Umbilical cord (tissue), 2 donors: ENCODE results near the gene BEND2. TPM values are rescaled to one million over a fixed set of nuclear protein-coding genes. Genes with fewer than 3 reads are reported as not detected.
"Not testable (repeated sequence)": the region's sequence is repeated elsewhere in the genome, so short reads cannot be mapped to it uniquely, and the experiment has no call there.

Experiments used
- DNase-seq: peaks from one replicate; pipeline ENCODE4 v3.0.0-alpha.2; 2015; ENCODE audit warnings: low spot score
- total RNA-seq: library from RNA; depleted of rRNA; stranded (reverse); fragments of >200 nt; gene quantifications from one replicate; pipeline ENCODE4 v1.2.3, GENCODE V29; 2014; ENCODE audit warnings: low replicate concordance; ENCODE audit not compliant: insufficient read depth

BEND2 gene
- total RNA-seq, result 1.9 TPM

DNA sequence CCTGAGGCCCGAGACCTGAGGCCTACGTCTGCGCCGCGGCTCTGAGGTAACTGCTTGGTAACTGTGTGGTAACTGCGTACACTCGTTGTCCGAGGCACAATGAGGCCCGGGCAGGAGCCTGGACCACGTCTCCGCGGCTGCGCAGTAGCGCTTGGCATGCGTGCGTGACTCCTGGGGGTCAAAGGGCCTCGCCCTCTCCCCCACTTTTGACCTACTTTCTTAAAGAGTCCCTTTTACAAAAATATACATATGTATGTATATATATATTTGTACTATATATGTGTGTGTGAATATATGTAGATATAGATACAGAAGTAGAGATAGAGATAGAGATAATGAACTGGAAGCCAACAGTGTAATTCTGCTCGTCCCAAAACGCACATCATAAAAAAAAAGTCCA, at the start of gene BEND2:
BEND2 (minus strand) TSS at position 101 of the 400 bp plus-strand sequence. CDS start 136 bp downstream, outside the sequence.
- no peak for DNase-seq

DNA sequence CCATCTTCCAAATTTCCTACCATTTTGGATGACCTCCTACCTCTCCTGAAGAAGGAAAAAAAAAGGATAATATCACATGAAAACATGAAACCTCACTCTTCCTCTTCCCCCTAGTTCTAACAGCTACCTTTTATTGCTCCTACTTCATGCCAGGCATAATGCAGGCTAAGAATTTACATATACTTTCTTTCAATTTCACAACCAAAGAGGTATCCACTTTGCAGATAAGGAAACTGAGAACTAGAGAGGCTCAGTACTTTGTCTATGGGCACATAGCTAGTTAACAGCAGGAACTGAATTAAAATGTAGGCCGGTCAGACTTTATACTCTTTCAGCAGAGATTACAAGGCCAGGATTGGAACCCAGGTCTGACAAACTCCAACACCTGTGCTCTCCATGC, 34.4 kb upstream of the BEND2 start:
- no peak for DNase-seq

DNA sequence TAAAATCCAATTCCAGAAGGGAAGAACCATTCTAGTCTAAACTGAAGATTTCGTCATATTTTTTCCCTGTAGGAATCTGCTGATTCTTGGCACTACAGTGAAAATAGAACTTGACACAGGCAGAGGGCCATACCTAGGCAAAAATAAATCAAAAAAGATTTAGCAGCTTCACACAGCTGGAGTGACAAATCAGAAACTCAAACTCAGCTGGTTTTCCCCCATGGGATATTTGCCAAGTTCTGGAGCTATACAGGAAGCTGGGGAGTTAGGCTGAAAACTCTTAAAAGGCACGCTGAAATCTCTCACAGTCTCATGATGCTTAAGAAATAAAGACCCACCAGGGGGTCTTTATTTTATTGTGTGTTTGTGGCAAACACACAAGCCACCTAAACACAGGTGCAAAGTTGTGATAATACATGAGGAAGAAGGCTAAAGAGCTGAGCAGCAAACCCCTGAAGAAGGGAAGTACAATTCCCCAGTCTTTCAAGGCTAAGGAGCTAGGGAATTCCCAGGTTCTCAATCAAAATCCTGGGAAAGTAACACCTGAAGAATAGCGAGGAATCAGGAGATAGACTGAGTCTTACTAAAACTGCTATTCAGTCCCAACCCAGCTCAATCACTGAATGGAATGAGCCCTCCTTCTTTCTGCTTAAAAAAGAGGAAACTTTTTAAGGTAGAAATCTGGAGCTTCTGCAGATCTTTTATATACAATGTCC, 32.1 kb upstream of the BEND2 start:
- peak; percentile 0 for DNase-seq

DNA sequence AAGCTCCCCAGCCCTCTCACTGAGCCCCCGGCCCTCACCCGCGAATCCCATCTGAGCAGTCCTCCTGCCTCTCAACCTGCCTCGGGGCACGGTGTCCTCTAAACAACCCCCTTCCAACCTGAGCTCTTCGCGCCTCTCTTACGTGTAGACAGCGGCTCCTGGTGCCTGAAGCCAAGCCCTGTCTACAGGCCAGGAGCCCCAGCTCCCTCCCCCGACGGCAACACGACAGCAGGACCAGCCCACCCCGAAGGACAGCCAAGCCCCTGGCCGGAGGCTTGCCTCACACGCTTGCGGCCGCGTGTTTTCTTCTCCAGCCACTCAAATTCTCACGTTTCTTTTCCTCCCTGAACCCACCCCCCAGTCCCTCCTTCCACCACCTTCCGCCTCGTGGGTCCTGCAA, 9.0 kb upstream of the BEND2 start:
- DNase-seq, result not testable (repeated sequence)

DNA sequence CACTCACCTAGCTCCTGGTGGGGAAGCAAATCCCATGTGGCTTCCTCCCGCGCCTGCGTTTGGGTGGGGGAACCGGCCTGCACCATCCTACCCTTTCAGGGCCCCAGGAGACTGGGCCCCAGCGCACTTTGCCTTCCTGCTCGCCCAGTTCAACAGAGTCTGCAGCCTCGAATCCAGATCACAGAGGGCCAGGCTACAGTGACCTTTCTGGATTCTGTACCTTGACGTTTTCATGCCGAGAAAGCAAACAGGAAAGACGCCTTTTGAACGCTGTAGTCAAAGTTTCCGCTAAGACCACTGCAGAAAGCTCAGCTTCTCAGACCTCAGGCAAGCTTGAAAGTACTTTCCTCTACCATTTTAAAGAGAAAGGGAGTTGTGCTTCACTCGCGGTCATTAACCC, 7.4 kb upstream of the BEND2 start:
- DNase-seq, result no peak

DNA sequence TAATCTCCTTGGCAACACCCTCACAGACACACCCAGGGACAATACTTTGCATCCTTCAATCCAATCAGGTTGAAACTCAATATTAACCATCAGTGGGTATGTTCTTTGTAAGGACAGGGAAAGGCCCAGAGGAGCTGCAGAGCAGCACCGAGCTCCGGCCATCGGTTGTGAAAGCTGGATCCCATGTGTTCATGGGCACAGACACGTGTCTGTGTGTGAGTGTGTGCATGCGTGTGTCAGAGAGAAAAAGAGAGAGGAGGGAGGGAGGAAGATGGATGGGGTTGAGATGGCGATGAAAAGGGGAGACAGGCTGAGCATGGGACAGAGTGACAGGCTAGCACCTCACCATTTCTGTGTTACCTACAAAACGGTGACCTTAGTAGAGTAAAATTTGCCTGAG, 6.8 kb upstream of the BEND2 start:
- no peak for DNase-seq

DNA sequence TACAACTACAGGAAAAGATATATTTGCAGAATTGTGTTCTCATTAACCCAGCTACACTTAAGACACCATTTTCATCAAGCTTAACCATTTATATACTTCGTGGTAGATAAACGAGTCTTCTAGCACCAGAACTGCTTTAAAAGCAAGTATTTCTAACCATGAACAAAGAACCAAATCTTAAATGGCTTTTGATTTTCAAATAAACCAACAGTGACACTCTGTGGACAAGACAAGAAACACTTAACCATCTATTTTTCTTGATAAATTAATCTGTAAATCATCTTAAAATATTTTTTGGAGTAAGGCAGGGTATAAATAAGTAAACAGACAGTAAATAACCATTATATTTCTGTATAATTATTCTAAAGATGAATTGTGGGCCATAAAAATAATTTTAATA, 10.2 kb downstream of the BEND2 start:
- DNase-seq, result peak; percentile 26

DNA sequence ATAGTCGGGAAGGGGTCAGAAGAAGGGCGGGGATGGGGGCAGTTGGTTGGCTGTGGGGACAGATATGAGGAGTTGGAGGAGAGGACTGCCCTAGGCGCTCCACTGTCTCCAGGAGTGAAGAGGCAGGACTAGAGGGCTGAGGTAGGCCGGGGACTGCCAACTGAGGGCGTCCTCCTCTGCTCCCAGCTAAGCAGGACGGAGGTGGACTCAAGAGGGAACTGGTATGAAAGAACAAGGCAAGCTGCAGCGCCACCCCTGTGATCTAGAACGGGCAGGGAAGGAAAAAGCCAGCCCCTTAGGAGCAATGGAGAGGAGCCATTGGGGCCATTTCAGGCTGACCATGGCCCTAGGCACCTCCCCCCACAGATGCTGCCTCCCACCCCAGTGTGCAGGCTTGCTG, 14.0 kb downstream of the BEND2 start:
- DNase-seq, result no peak

DNA sequence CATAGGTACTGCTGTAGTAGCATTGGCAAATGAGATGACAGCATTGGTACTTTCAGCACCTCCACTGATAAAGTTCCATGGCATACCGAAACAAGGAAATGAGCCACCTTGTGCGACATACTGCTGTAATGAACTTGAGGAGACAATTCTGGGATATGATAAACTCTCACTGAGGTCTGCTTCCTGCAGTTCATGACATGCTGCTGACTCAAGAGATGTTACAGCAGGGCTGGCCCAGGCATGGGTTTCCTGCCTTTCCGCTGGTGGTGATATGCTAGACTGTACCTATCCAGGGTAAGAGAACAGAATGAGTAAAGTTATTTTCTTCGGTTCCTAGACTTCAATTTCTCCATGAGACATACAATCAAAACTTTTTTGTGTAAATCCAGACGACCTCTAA, 17.1 kb downstream of the BEND2 start:
- DNase-seq, result no peak

DNA sequence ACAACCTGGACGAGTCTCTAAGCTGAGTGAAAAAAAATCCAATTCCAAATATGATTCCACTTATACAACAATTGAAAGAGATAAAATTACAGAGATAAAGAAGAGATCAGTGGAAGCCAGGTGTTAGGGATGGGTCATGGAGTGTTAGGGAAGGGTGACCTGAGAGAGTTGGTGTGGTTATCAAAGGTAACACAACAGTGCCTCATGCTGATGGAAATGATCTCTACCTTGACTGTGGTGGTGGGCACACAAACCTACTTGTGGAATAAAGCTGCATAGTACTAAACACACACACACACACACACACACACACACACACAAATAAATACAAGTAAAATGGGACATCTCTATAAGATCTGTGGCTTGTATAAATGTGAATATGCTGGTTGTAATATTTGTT, 26.0 kb downstream of the BEND2 start:
- no peak for DNase-seq

DNA sequence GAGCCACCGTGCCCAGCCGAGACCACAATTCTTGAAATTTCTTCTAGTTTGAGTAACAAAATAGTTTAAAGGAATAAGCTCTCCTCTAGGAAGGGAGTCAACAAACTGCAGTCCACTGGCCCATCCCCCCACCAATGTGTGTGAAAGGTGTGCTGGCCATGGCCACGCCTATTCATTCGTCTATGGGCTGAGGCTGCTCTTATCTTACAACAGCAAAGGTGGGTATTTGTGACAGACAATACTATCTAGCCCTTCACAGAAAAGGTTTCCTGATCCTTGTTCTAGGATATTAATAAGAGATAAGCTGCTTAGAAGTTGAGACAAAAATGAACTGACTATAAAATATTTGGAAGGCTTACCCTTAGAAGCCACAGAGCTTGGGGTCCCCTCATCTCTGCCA, 41.2 kb downstream of the BEND2 start:
- DNase-seq, result no peak

DNA sequence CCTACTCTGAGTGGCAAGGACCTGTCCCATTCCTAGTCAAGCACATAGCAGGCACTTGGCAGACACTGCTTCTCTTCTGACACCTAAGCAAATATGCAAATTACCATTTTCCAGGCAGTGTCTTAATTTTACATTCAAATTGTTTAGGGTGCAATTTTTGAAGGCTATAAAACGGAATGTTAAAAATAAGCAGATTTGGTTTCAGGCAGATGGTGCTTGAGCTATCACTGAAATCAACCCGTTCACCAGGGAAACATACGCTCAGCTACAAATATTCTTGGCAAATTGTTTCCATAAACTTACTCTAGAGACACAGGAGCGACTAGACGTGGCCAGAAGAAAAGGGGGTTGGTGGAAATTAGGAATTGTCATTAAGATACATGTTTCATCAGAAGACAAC, 45.7 kb downstream of the BEND2 start:
- DNase-seq, result no peak

DNA sequence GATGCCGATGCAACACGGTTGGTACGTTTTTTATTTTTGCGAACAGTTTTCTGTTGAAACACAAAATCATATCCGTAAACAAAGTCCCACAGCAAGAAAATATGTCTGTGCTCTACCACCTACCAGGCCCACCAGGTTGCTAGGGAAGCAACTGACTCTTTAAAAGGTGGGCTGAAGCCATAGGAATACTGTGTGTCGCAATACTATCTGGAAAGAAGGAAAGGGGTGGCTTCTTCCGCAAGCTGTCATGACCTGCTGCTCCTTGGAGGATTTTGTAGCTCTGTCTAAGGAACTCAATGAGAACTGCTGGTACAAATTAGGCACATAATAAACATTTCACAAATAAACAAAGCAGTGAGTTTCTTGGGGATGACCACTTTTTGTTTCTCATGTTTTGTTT, 46.5 kb downstream of the BEND2 start:
- DNase-seq, result no peak

DNA sequence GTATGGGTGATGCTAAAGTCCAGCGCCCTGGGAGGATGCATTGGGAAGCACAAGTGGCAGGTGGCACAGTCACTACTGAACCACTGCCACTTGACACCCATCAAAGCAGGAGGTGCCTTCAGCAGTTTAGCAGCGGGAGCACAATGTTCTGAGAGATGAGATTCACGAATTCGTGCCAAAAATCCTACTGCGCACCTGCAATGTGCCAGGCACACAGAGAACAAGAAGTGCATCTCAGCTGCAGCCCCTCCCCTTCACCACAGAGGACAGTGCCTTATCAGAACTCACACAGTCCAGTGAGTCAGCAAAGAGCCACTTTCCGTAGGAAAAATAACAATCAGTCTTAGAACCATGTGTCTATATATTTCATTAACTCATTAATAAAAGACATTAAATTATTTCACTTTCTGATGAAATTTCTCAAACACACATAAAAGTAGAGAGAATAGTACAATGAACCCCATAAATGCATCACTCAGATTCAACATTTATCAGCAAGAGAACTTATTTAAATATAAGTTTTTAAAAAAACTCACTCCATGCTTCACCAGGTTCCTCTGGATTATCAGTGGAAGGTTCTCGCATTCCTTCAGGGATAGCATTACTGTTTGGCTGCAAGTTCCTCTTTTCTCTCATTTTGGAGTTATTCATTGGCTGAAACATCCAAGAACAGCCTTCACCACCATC, 47.0 kb downstream of the BEND2 start:
- no peak for DNase-seq

DNA sequence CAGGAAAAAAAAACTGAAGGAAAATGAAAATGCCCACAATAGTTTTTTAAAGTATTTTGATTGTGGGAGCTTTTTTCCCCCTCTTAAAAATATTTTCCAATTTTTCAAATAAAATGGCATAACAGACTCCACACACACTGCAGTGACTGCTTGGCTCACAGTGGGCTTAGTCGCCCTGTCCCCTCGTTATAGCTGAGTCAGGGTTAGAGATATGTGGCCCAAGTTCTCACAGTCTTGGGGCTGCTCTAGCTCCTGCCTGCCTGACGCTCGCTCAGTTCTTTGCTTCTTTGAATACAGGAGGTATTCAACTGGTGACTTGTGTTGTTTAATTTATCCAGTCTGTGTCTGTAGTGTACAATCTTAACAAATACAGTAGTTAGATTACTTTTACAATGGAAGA, 47.7 kb downstream of the BEND2 start:
- DNase-seq, result no peak

DNA sequence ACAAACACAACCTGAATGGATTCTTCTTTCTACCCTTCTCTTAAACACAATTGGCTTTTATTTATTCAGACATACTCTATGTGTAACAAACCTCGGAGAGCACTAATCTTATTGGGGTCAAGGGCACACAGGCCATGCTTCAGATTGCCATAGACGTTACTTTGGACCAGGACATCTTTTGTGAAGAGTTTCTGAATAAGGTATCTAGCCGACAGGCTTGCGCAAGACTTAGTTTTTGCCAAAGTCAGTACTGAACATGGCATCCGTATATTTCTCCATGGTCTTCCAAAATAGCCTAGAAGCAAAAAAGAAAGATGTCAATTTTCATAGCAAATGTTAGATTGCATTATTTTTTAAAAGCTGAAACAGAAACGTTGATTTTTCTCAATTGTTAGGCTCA, 49.8 kb downstream of the BEND2 start:
- DNase-seq, result no peak

DNA sequence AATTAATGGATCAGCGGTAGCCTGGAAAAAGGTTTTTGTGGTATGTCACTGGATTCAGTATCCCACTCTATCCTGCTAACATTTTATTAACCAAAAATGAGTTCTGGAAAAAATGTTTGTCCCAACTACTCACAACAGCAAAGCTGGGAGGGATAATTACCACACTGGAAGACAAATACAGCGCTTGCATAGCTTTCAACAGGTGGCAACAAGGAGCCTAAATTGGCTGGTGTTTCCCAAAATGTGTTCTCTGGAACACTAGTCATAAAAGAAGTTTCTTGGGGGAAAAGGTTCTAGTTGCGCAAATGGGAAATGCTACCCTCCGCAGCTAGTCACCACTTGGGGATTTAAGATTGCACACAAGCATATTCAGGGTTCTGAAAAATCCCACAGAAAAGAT, 54.6 kb downstream of the BEND2 start:
- no peak for DNase-seq

DNA sequence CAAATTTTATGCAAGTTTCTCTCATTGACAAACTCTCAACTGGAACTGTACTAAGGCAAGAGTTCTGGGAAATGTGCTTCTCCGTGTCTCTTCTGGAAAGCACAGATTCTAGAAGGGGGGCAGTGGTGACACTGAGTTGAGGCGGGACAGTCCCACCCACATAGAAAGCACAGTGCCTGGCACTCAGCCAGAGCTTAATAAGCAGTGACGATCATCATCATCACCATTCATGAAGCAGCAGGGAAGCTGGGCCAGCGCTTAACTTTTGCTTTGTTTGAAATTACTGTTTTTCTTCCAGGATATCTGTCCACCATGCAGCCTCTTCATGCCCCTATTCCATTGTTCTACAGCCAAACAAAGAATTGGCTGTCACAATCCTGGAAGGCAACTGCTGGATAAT, 60.3 kb downstream of the BEND2 start:
- DNase-seq, result no peak

DNA sequence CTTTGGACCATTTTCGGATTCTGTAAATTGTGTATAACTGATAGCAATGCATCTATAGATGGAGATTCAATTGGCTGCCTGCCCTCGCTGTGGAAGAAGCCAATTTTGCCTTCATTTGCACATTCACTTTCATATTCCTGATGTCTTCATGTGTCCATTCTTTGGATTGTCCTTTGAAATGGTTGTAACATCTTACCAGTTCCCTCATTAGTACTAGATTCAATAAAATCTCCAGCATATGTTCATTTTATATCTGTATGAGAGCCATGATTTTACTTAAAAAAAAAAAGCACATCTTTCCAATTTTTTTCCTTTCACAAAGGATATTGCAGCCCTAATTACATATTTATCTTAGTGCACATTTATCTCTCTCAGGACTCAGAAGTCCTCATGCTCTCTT, 61.7 kb downstream of the BEND2 start:
- no peak for DNase-seq

DNA sequence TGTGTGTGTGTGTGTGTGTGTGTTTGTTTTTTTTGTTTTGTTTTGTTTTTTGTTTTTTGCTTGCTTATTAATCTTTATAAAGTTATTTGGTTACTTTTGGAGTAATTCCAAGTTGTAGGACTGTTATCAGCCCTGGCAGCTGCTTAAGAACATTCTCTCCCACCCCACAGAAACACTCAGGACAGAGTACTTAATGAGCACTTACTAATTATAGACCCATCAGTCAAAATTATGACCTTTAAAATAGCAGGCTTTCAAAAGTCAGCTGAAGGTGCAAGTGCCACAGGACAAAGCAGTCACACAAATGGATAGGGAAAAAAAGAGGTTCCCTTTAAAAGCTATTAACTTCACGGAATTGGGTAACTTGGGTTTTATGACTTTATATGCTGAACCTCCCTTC, 69.0 kb downstream of the BEND2 start:
- no peak for DNase-seq

DNA sequence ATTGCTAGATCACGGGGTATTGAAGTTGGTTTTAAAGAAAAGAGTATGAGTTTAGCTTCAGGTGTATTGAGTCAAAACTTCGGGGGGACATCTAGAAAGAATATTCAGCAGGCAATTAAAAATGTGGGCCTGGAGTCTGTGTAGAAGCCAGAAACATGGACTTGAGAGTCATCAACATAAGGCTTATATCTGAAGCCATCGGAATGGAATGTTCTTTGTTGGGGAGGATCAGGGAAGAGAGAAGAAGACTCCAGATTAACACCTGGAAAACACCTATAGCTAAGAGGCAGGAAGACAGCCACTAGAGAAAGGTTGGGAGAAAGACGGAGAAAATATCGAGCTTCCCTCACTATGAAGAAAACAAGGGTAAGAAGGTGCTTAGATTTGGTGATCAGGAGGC, 69.5 kb downstream of the BEND2 start:
- DNase-seq, result no peak

DNA sequence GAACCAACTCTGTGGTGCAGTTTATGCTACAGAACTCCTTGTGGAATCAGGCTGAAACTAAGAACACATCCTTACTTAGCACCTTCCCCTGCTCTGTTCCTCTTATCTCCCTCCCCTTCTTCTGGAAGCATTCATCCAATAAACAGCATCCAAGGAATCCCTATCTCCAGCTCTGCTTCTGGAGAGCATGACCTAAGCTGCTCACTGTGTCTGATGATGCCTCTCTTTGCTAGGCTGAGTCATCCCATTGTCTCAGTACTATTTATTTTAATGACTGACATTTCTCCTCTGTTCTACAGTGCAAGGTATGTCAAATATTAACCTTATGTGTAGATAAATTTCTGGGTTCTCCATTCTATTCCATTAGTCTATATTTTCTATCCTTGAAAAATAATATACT, 71.2 kb downstream of the BEND2 start:
- DNase-seq, result no peak

DNA sequence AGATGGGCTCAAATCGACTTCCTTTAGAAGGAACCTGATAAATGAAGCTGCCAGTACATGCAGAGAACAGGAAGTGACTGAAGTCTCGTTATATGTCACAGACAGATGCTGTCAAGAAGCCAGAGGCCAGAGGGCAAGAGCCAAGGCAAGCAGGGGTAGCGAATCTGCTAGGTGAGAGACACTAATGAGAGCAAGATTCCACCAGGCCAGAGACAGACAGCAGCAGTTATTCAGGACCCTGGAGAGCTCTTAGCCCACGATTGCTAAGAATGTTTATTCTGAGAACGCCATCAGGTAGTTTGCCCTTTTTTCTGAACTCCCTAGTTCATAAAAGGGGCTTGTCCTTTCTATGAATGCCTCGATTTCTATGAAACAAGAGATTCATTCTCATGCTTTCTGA, 73.7 kb downstream of the BEND2 start:
- peak; percentile 8 for DNase-seq

DNA sequence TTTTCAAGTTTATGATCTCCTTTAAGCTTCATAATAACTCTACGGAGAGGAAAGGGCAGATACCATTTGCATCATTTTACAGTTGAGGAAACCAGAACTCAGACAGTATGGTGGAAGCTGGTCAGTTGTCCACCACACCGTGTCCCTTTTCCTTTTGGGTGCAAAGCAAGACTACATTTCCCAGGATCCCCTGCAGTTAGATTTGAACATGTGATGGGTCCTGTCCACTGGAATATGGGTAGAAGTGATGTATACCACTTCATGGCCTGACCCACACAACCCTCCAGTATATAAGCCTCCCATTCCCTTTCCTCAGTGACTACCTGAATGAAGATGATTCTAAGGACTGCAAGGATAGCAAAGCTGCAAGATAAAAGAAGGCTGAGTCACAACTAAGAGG, 74.7 kb downstream of the BEND2 start:
- DNase-seq, result no peak
